Ovary (tissue), 3 donors: Measurements from ENCODE around the gene ENPP6.

ENCODE experiments used
- EP300 ChIP-seq: sonication (generic); formaldehyde crosslinking; IDR thresholded peaks from one replicate; pipeline ENCODE4 v1.6.1; 2017; ENCODE audit warnings: antibody characterized with exemption
- POLR2A ChIP-seq: fragments of 450-650 bp; IDR thresholded peaks from one replicate; pipeline ENCODE4 v1.6.1; 2017; ENCODE audit warnings: antibody characterized with exemption, mild to moderate bottlenecking, moderate library complexity
- TF ChIP-seq, protein P1 (sequence below), 3 donors: fragments of 450-650 bp in 2 of 3; fragments of 200-600 bp in 1 of 3; IDR thresholded peaks; one replicate each; pipeline versions ENCODE4 v1.5.1 to v1.8.0; 2016 to 2022; ENCODE audit warnings: antibody characterized with exemption in 3 of 3, mild to moderate bottlenecking in 1 of 3
- donor health status: DM: no; HTN: no; CAD: no.

DNA sequence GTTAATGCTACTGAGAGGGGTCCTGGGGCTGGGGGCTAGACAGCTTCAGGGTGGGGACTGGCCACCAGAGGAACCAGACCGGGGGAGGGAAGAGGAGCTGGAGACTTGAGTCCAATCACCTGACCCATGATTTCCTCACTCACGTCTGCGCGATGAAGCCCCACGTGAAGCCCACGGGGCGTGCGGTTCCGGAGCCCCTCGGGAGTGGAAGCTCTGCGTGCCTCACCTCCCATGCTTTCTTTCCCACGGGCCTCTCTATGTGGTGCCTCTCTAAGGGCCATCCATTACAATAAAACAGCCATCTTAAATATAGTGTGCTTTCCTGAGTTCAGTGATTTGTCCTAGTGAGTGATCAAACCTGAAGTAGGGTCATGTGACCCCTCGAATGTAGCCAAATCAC is 119.9 kb downstream of the ENPP6 start:
- TF ChIP-seq, protein P1, sequence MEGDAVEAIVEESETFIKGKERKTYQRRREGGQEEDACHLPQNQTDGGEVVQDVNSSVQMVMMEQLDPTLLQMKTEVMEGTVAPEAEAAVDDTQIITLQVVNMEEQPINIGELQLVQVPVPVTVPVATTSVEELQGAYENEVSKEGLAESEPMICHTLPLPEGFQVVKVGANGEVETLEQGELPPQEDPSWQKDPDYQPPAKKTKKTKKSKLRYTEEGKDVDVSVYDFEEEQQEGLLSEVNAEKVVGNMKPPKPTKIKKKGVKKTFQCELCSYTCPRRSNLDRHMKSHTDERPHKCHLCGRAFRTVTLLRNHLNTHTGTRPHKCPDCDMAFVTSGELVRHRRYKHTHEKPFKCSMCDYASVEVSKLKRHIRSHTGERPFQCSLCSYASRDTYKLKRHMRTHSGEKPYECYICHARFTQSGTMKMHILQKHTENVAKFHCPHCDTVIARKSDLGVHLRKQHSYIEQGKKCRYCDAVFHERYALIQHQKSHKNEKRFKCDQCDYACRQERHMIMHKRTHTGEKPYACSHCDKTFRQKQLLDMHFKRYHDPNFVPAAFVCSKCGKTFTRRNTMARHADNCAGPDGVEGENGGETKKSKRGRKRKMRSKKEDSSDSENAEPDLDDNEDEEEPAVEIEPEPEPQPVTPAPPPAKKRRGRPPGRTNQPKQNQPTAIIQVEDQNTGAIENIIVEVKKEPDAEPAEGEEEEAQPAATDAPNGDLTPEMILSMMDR (IDR thresholded peaks at IDR 0.05): no peak
- TF ChIP-seq POLR2A: no peak
- TF ChIP-seq EP300: no peak
